HG03097 (cell line): ENCODE results near the gene AK8.

Experiments
- ATAC-seq: cut with Tn5 transposase; IDR thresholded peaks from one replicate; pipeline ENCODE4 v1.9.1; 2021; ENCODE audit not compliant: unreplicated experiment, low FRiP score

AK8 gene

GRCh38 chr9:132750668-132751067, 127.4 kb downstream of the AK8 start:
- no peak for ATAC-seq

- ATAC-seq: no peak
These were observed 128.8 kb downstream of the AK8 start for GRCh38 chr9:132749306-132749705.

GRCh38 chr9:132748450-132748849, 129.6 kb downstream of the AK8 start:
- ATAC-seq: no peak

- no peak for ATAC-seq
These were observed 132.1 kb downstream of the AK8 start for GRCh38 chr9:132745756-132746709.

GRCh38 chr9:132744881-132745755, 133.0 kb downstream of the AK8 start:
- no peak for ATAC-seq

GRCh38 chr9:132743931-132744479, 134.1 kb downstream of the AK8 start:
- ATAC-seq: no peak

- ATAC-seq: no peak
These were observed 135.2 kb downstream of the AK8 start for GRCh38 chr9:132742821-132743311.

- no peak for ATAC-seq
These were observed 137.4 kb downstream of the AK8 start for GRCh38 chr9:132740526-132741309.

GRCh38 chr9:132739710-132740310, 138.3 kb downstream of the AK8 start:
- no peak for ATAC-seq

- ATAC-seq: no peak
These were observed 144.7 kb downstream of the AK8 start for GRCh38 chr9:132733260-132733815.

- ATAC-seq: no peak
These were observed 145.5 kb downstream of the AK8 start for GRCh38 chr9:132732326-132733259.

GRCh38 chr9:132731230-132731629, 146.9 kb downstream of the AK8 start:
- no peak for ATAC-seq

- ATAC-seq: no peak
These were observed 147.7 kb downstream of the AK8 start for GRCh38 chr9:132730054-132731033.

GRCh38 chr9:132729235-132729890, 148.7 kb downstream of the AK8 start:
- no peak for ATAC-seq

- ATAC-seq: no peak
These were observed 149.6 kb downstream of the AK8 start for GRCh38 chr9:132728497-132728896.

- no peak for ATAC-seq
These were observed 150.0 kb downstream of the AK8 start for GRCh38 chr9:132728071-132728470.
